ENCODE data around the gene HIGD1B.
A peak's percentile ranks its signal among the peaks of the same experiment; 100 is the strongest.

HIGD1B gene

GRCh38 chr17:44872131-44872768, 24.6 kb downstream of the HIGD1B start:
- no peak overlapping the region for H2BK5ac ChIP-seq (ENCODE audit: low read length)
- no peak overlapping the region for H3K4me3 ChIP-seq (ENCODE audit: low read length)
- no peaks in the 10 kb centered on the region for H3K27me3 ChIP-seq (ENCODE audit: insufficient read depth, low read length, poor library complexity)
- no peak overlapping the region for H4K5ac ChIP-seq (ENCODE audit: low read length)
- no peak overlapping the region for H3K9ac ChIP-seq (ENCODE audit: low read length)
- H2AK5ac ChIP-seq (ENCODE audit: low read length), result no peak overlapping the region
- no peaks in the 10 kb centered on the region for H3K79me1 ChIP-seq (ENCODE audit: low read length)
- peak overlapping the region; percentile 25 for H3K56ac ChIP-seq (ENCODE audit: low read length)
- peaks cover 16% of the 10 kb centered on the region for H3K36me3 ChIP-seq (ENCODE audit: control insufficient read depth, insufficient read depth, low read length)
- no peak for DNase-seq
- no peaks in the 10 kb centered on the region for H3K79me2 ChIP-seq (ENCODE audit: control insufficient read depth, insufficient read depth, low read length)
- H2BK120ac ChIP-seq (ENCODE audit: low read depth, low read length), result no peak overlapping the region
- H4K8ac ChIP-seq (ENCODE audit: low read depth, low read length), result no peak overlapping the region
- H3K4me2 ChIP-seq (ENCODE audit: low read length), result no peak overlapping the region
- H3K4me1 ChIP-seq (ENCODE audit: control insufficient read depth, low read depth, low read length), result no peaks in the 10 kb centered on the region
- H3K23ac ChIP-seq (ENCODE audit: low read length), result peak overlapping the region; percentile 66
- no CpG with 5 or more reads among the region's 9 CpGs for WGBS (ENCODE audit: extremely low coverage, insufficient coverage, low lambda C conversion rate)
- no peak overlapping the region for H3K4ac ChIP-seq (ENCODE audit: low read depth, low read length)
- no peak overlapping the region for H3K27ac ChIP-seq (ENCODE audit: low read depth, low read length)
- no peak overlapping the region for H2BK15ac ChIP-seq (replicated peaks; ENCODE audit: low read depth)
- H3K18ac ChIP-seq (ENCODE audit: low read length), result no peak overlapping the region

- H3K27ac ChIP-seq (ENCODE audit: low read depth, low read length), result no peak overlapping the region
- no peaks in the 10 kb centered on the region for H3K4me1 ChIP-seq (ENCODE audit: control insufficient read depth, low read depth, low read length)
- WGBS (ENCODE audit: extremely low coverage, insufficient coverage, low lambda C conversion rate), result no CpG with 5 or more reads among the region's 6 CpGs
- H3K56ac ChIP-seq (ENCODE audit: low read length), result no peak overlapping the region
- no peak overlapping the region for H4K8ac ChIP-seq (ENCODE audit: low read depth, low read length)
- no peak for DNase-seq
- peaks cover 14% of the 10 kb centered on the region for H3K36me3 ChIP-seq (ENCODE audit: control insufficient read depth, insufficient read depth, low read length)
- no peaks in the 10 kb centered on the region for H3K79me1 ChIP-seq (ENCODE audit: low read length)
- H3K4ac ChIP-seq (ENCODE audit: low read depth, low read length), result no peak overlapping the region
- H4K5ac ChIP-seq (ENCODE audit: low read length), result no peak overlapping the region
- no peak overlapping the region for H2BK120ac ChIP-seq (ENCODE audit: low read depth, low read length)
- H3K4me2 ChIP-seq (ENCODE audit: low read length), result no peak overlapping the region
- H3K27me3 ChIP-seq (ENCODE audit: insufficient read depth, low read length, poor library complexity), result no peaks in the 10 kb centered on the region
- no peak overlapping the region for H2BK15ac ChIP-seq (replicated peaks; ENCODE audit: low read depth)
- H3K79me2 ChIP-seq (ENCODE audit: control insufficient read depth, insufficient read depth, low read length), result no peaks in the 10 kb centered on the region
- H2AK5ac ChIP-seq (ENCODE audit: low read length), result no peak overlapping the region
- H2BK5ac ChIP-seq (ENCODE audit: low read length), result no peak overlapping the region
- H3K9ac ChIP-seq (ENCODE audit: low read length), result no peak overlapping the region
- no peak overlapping the region for H3K18ac ChIP-seq (ENCODE audit: low read length)
- no peak overlapping the region for H3K4me3 ChIP-seq (ENCODE audit: low read length)
- H3K23ac ChIP-seq (ENCODE audit: low read length), result no peak overlapping the region
Observed at GRCh38 chr17:44875761-44876160, 28.1 kb downstream of the HIGD1B start.

GRCh38 chr17:44877121-44877520, 29.4 kb downstream of the HIGD1B start:
- no peak for DNase-seq
- no peak overlapping the region for H2AK5ac ChIP-seq (ENCODE audit: low read length)
- H3K4me2 ChIP-seq (ENCODE audit: low read length), result no peak overlapping the region

GRCh38 chr17:44878627-44879221, 31.0 kb downstream of the HIGD1B start:
- no peak overlapping the region for H3K4me2 ChIP-seq (ENCODE audit: low read length)
- no peak overlapping the region for H3K9ac ChIP-seq (ENCODE audit: low read length)
- peaks cover 6% of the 10 kb centered on the region for H3K36me3 ChIP-seq (ENCODE audit: control insufficient read depth, insufficient read depth, low read length)
- H3K4me1 ChIP-seq (ENCODE audit: control insufficient read depth, low read depth, low read length), result no peaks in the 10 kb centered on the region
- H3K23ac ChIP-seq (ENCODE audit: low read length), result no peak overlapping the region
- no CpG with 5 or more reads among the region's 6 CpGs for WGBS (ENCODE audit: extremely low coverage, insufficient coverage, low lambda C conversion rate)
- no peak overlapping the region for H4K5ac ChIP-seq (ENCODE audit: low read length)
- H2AK5ac ChIP-seq (ENCODE audit: low read length), result no peak overlapping the region
- peak; percentile 20 for DNase-seq
- no peak overlapping the region for H2BK120ac ChIP-seq (ENCODE audit: low read depth, low read length)
- no peaks in the 10 kb centered on the region for H3K79me1 ChIP-seq (ENCODE audit: low read length)
- no peaks in the 10 kb centered on the region for H3K27me3 ChIP-seq (ENCODE audit: insufficient read depth, low read length, poor library complexity)
- no peak overlapping the region for H3K4ac ChIP-seq (ENCODE audit: low read depth, low read length)
- no peak overlapping the region for H2BK5ac ChIP-seq (ENCODE audit: low read length)
- no peak overlapping the region for H3K4me3 ChIP-seq (ENCODE audit: low read length)
- H4K8ac ChIP-seq (ENCODE audit: low read depth, low read length), result no peak overlapping the region
- H3K18ac ChIP-seq (ENCODE audit: low read length), result no peak overlapping the region
- no peak overlapping the region for H3K27ac ChIP-seq (ENCODE audit: low read depth, low read length)
- H3K56ac ChIP-seq (ENCODE audit: low read length), result no peak overlapping the region
- H2BK15ac ChIP-seq (replicated peaks; ENCODE audit: low read depth), result no peak overlapping the region
- H3K79me2 ChIP-seq (ENCODE audit: control insufficient read depth, insufficient read depth, low read length), result no peaks in the 10 kb centered on the region

More at GRCh38 chr17:44877121-44877520, 29.4 kb downstream of the HIGD1B start:
- H2BK120ac ChIP-seq (ENCODE audit: low read depth, low read length), result no peak overlapping the region
- H3K79me2 ChIP-seq (ENCODE audit: control insufficient read depth, insufficient read depth, low read length), result no peaks in the 10 kb centered on the region
- no peak overlapping the region for H4K5ac ChIP-seq (ENCODE audit: low read length)
- H4K8ac ChIP-seq (ENCODE audit: low read depth, low read length), result no peak overlapping the region
- H3K4me3 ChIP-seq (ENCODE audit: low read length), result no peak overlapping the region
- H3K4me1 ChIP-seq (ENCODE audit: control insufficient read depth, low read depth, low read length), result no peaks in the 10 kb centered on the region
- no peak overlapping the region for H3K23ac ChIP-seq (ENCODE audit: low read length)
- H3K27me3 ChIP-seq (ENCODE audit: insufficient read depth, low read length, poor library complexity), result no peaks in the 10 kb centered on the region
- no peak overlapping the region for H3K18ac ChIP-seq (ENCODE audit: low read length)
- H2BK15ac ChIP-seq (replicated peaks; ENCODE audit: low read depth), result no peak overlapping the region
- H3K36me3 ChIP-seq (ENCODE audit: control insufficient read depth, insufficient read depth, low read length), result peaks cover 10% of the 10 kb centered on the region
- no peak overlapping the region for H2BK5ac ChIP-seq (ENCODE audit: low read length)
- no peak overlapping the region for H3K27ac ChIP-seq (ENCODE audit: low read depth, low read length)
- no peak overlapping the region for H3K9ac ChIP-seq (ENCODE audit: low read length)
- H3K4ac ChIP-seq (ENCODE audit: low read depth, low read length), result no peak overlapping the region
- no CpG with 5 or more reads among the region's 5 CpGs for WGBS (ENCODE audit: extremely low coverage, insufficient coverage, low lambda C conversion rate)
- no peak overlapping the region for H3K56ac ChIP-seq (ENCODE audit: low read length)
- H3K79me1 ChIP-seq (ENCODE audit: low read length), result no peaks in the 10 kb centered on the region

- Histone ChIP-seq H3K27ac (ENCODE audit: low read depth, low read length) (peak overlapping the region; percentile 6), H2BK5ac (ENCODE audit: low read length) (no peak overlapping the region), H3K4me3 (ENCODE audit: low read length) (no peak overlapping the region), H3K4me2 (ENCODE audit: low read length) (no peak overlapping the region), H3K36me3 (ENCODE audit: control insufficient read depth, insufficient read depth, low read length) (peaks cover 6% of the 10 kb centered on the region), H2BK15ac (replicated peaks; ENCODE audit: low read depth) (no peak overlapping the region), H3K9ac (ENCODE audit: low read length) (no peak overlapping the region), H3K4ac (ENCODE audit: low read depth, low read length) (no peak overlapping the region), H3K27me3 (ENCODE audit: insufficient read depth, low read length, poor library complexity) (no peaks in the 10 kb centered on the region), H3K4me1 (ENCODE audit: control insufficient read depth, low read depth, low read length) (no peaks in the 10 kb centered on the region), H3K79me1 (ENCODE audit: low read length) (no peaks in the 10 kb centered on the region), H2AK5ac (ENCODE audit: low read length) (no peak overlapping the region), H3K23ac (ENCODE audit: low read length) (no peak overlapping the region), H4K5ac (ENCODE audit: low read length) (no peak overlapping the region), H4K8ac (ENCODE audit: low read depth, low read length) (no peak overlapping the region), H2BK120ac (ENCODE audit: low read depth, low read length) (no peak overlapping the region), H3K56ac (ENCODE audit: low read length) (no peak overlapping the region), H3K18ac (ENCODE audit: low read length) (no peak overlapping the region), H3K79me2 (ENCODE audit: control insufficient read depth, insufficient read depth, low read length) (no peaks in the 10 kb centered on the region)
- DNase-seq, result no peak
- WGBS (ENCODE audit: extremely low coverage, insufficient coverage, low lambda C conversion rate), result no CpG with 5 or more reads among the region's 6 CpGs
Observed at GRCh38 chr17:44879376-44879775, 31.7 kb downstream of the HIGD1B start.

- H2AK5ac ChIP-seq (ENCODE audit: low read length), result no peak overlapping the region
- H3K4me3 ChIP-seq (ENCODE audit: low read length), result no peak overlapping the region
- H3K4ac ChIP-seq (ENCODE audit: low read depth, low read length), result no peak overlapping the region
- no peaks in the 10 kb centered on the region for H3K27me3 ChIP-seq (ENCODE audit: insufficient read depth, low read length, poor library complexity)
- no peaks in the 10 kb centered on the region for H3K79me1 ChIP-seq (ENCODE audit: low read length)
- H3K18ac ChIP-seq (ENCODE audit: low read length), result no peak overlapping the region
- H3K27ac ChIP-seq (ENCODE audit: low read depth, low read length), result peak overlapping the region; percentile 6
- H3K9ac ChIP-seq (ENCODE audit: low read length), result no peak overlapping the region
- H4K5ac ChIP-seq (ENCODE audit: low read length), result no peak overlapping the region
- H4K8ac ChIP-seq (ENCODE audit: low read depth, low read length), result no peak overlapping the region
- H3K23ac ChIP-seq (ENCODE audit: low read length), result no peak overlapping the region
- no peak overlapping the region for H3K4me2 ChIP-seq (ENCODE audit: low read length)
- H3K79me2 ChIP-seq (ENCODE audit: control insufficient read depth, insufficient read depth, low read length), result no peaks in the 10 kb centered on the region
- no peaks in the 10 kb centered on the region for H3K4me1 ChIP-seq (ENCODE audit: control insufficient read depth, low read depth, low read length)
- H2BK5ac ChIP-seq (ENCODE audit: low read length), result no peak overlapping the region
- H2BK120ac ChIP-seq (ENCODE audit: low read depth, low read length), result no peak overlapping the region
- H3K36me3 ChIP-seq (ENCODE audit: control insufficient read depth, insufficient read depth, low read length), result peaks cover 5% of the 10 kb centered on the region
- no peak overlapping the region for H2BK15ac ChIP-seq (replicated peaks; ENCODE audit: low read depth)
- no CpG with 5 or more reads among the region's 2 CpGs for WGBS (ENCODE audit: extremely low coverage, insufficient coverage, low lambda C conversion rate)
- H3K56ac ChIP-seq (ENCODE audit: low read length), result peak overlapping the region; percentile 34
- peak; percentile 49 for DNase-seq
Observed at GRCh38 chr17:44880062-44880461, 32.4 kb downstream of the HIGD1B start.
